K562 (cell line): ENCODE results near the gene LGALS12. TPM values are rescaled to one million over a fixed set of nuclear protein-coding genes. Genes with fewer than 3 reads are reported as not detected.

Experiments used
- ATAC-seq: fragments of 200-7000 bp; cut with Tn5 transposase; 3 replicates; pipeline ENCODE4 v1.9.1; 2020; ENCODE audit warnings: moderate library complexity
- BruUV-seq: library from RNA; stranded (reverse); fragments of 400-500 nt; replicated peaks from 2 replicates; lab custom pipeline; 2021; lab: Mats Ljungman, UMichigan
- CTCF ChIA-PET: fragments of 300-600 bp; formaldehyde crosslinking; extraction: SDS; loops from one replicate; lab custom pipeline; 2021; ENCODE audit warnings: low intra/inter-chr PET ratio; lab: Yijun Ruan, JAX
- POLR2A ChIA-PET: fragments of 300-600, 350-650 bp; sonication (Branson Sonifier 250); formaldehyde crosslinking; extraction: SDS; loops from one replicate; lab custom pipeline; 2021; ENCODE audit warnings: antibody characterized with exemption, inconsistent platforms; lab: Yijun Ruan, JAX
- DNase-seq, 4 experiments: peaks; one replicate each; pipeline versions ENCODE4 v3.0.0 to v3.0.0-alpha.2; 2011 to 2018; ENCODE audit warnings: low spot score in 3 of 4, mixed read lengths in 3 of 4; ENCODE audit errors: extremely low read depth in 1 of 4
- FAIRE-seq: peaks from 2 replicates; lab custom pipeline; 2011; peaks lifted over from hg19 to GRCh38; lab: Jason Lieb, UNC
- H2AFZ ChIP-seq: 2 replicates; pipeline ENCODE4 v1.6.0; 2011; ENCODE audit warnings: low read depth, low read length, control low read depth, inconsistent platforms
- H3K27ac ChIP-seq: fragments of 200-600 bp; 3 replicates; pipeline ENCODE4 v1.8.0; 2011; ENCODE audit warnings: low read depth, mild to moderate bottlenecking, control low read depth, inconsistent platforms, low read length, moderate library complexity, mixed read lengths; ENCODE audit errors: extremely low read depth
- H3K27me3 ChIP-seq, 2 experiments: fragments of 300-600 bp in 1 of 2; 2 replicates in 1 of 2; 3 replicates in 1 of 2; pipeline versions ENCODE4 v1.6.0 to v1.8.0; 2011; ENCODE audit warnings: inconsistent platforms in 2 of 2, low read length in 2 of 2, mild to moderate bottlenecking in 1 of 2, mixed read lengths in 1 of 2, moderate library complexity in 1 of 2; ENCODE audit not compliant: control insufficient read depth in 2 of 2, insufficient read depth in 2 of 2
- H3K36me3 ChIP-seq: fragments of 300-600 bp; 3 replicates; pipeline ENCODE4 v1.8.0; 2011; ENCODE audit warnings: mild to moderate bottlenecking, low read length, inconsistent platforms; ENCODE audit not compliant: control insufficient read depth, insufficient read depth
- H3K4me1 ChIP-seq, 2 experiments: fragments of 200-600 bp in 1 of 2; replicated peaks in 1 of 2; 2 replicates in 1 of 2; 3 replicates in 1 of 2; pipeline versions ENCODE4 v1.5.1 to v1.8.0; 2011; ENCODE audit warnings: inconsistent platforms in 2 of 2, low read length in 2 of 2, mild to moderate bottlenecking in 1 of 2, mixed read lengths in 1 of 2, moderate library complexity in 1 of 2; ENCODE audit not compliant: control insufficient read depth in 2 of 2, insufficient read depth in 2 of 2
- H3K4me2 ChIP-seq: 2 replicates; pipeline ENCODE4 v1.6.1; 2011; ENCODE audit warnings: low read length, control low read depth, inconsistent platforms, mixed read lengths; ENCODE audit not compliant: insufficient read depth
- H3K4me3 ChIP-seq: fragments of 200-600 bp; sonication (generic), shearing (Covaris generic); 2 replicates; pipeline ENCODE4 v1.5.1; 2016; ENCODE audit warnings: control low read depth, inconsistent platforms
- H3K79me2 ChIP-seq: fragments of 200-600 bp; 3 replicates; pipeline ENCODE4 v1.8.0; 2011; ENCODE audit warnings: low read length, inconsistent platforms; ENCODE audit not compliant: control insufficient read depth, insufficient read depth
- H3K9ac ChIP-seq, 2 experiments: 2 replicates each; pipeline versions ENCODE4 v1.6.0 to v1.6.1; 2011; ENCODE audit warnings: low read depth in 2 of 2, low read length in 2 of 2, control low read depth in 1 of 2, inconsistent platforms in 1 of 2, mild to moderate bottlenecking in 1 of 2, mixed read lengths in 1 of 2; ENCODE audit not compliant: insufficient read depth in 1 of 2
- H3K9me1 ChIP-seq: one replicate; pipeline ENCODE4 v1.6.0; 2011; ENCODE audit warnings: inconsistent platforms, mild to moderate bottlenecking, low read length, moderate library complexity; ENCODE audit not compliant: control insufficient read depth, insufficient read depth
- H3K9me3 ChIP-seq: replicated peaks from 2 replicates; pipeline ENCODE4 v1.5.1; 2011; ENCODE audit warnings: low read depth, low read length, inconsistent platforms; ENCODE audit not compliant: control insufficient read depth, insufficient read depth
- H4K20me1 ChIP-seq: replicated peaks from 2 replicates; pipeline ENCODE4 v1.6.1; 2011; ENCODE audit warnings: low read length, inconsistent platforms, mixed read lengths; ENCODE audit not compliant: control insufficient read depth, insufficient read depth
- EP300 ChIP-seq: IDR thresholded peaks from 2 replicates; pipeline ENCODE4 v1.6.1; 2012; ENCODE audit warnings: low read length, improper control_type of control experiment
- ESRRA ChIP-seq: fragments of 450-650 bp; IDR thresholded peaks from 2 replicates; pipeline ENCODE4 v1.6.1; 2014; ENCODE audit warnings: low read depth, mild to moderate bottlenecking, moderate library complexity, borderline replicate concordance
- HLTF ChIP-seq: fragments of 450-650 bp; IDR thresholded peaks from 2 replicates; pipeline ENCODE4 v1.6.1; 2016
- MAFF ChIP-seq: IDR thresholded peaks from 2 replicates; pipeline ENCODE4 v1.6.1; 2012; ENCODE audit warnings: low read length, improper control_type of control experiment
- MYC ChIP-seq, 2 experiments: fragments of 250-450 bp in 1 of 2; sonication (Bioruptor Pico) in 1 of 2; IDR thresholded peaks; 2 replicates each; pipeline versions ENCODE4 v1.5.1 to v1.6.1; 2012 to 2021; ENCODE audit warnings: low read depth in 2 of 2, borderline replicate concordance in 1 of 2, improper control_type of control experiment in 1 of 2, low read length in 1 of 2, mild to moderate bottlenecking in 1 of 2, moderate library complexity in 1 of 2
- TGIF2 ChIP-seq: sonication (generic); formaldehyde crosslinking; IDR thresholded peaks from 2 replicates; pipeline ENCODE4 v1.8.1; 2022; ENCODE audit warnings: mild to moderate bottlenecking, missing genetic modification reagents, moderate library complexity
- TSC22D4 ChIP-seq: fragments of 450-650 bp; IDR thresholded peaks from 2 replicates; pipeline ENCODE4 v1.6.1; 2016; ENCODE audit warnings: missing genetic modification characterization, missing biosample characterization, control low read depth
- USF1 ChIP-seq: sonication (generic); formaldehyde crosslinking; IDR thresholded peaks from 2 replicates; pipeline ENCODE4 v1.9.0; 2022; ENCODE audit warnings: mild to moderate bottlenecking, missing genetic modification reagents
- ZBTB34 ChIP-seq: fragments of 250-450 bp; sonication (Bioruptor Pico); IDR thresholded peaks from 2 replicates; pipeline ENCODE4 v1.8.0; 2021; ENCODE audit warnings: mild to moderate bottlenecking, moderate library complexity
- WGBS: fragments of 100-300 bp; shearing (Covaris generic); methylation state at CpG from one replicate; pipeline ENCODE4 v1.1.6; 2016; ENCODE audit warnings: low coverage, mixed read lengths; ENCODE audit not compliant: insufficient coverage; ENCODE audit errors: missing lambda C conversion rate; 5-methylcytosine and 5-hydroxymethylcytosine counted together
- in situ Hi-C: fragments of 300-500 bp; cut with MboI; formaldehyde crosslinking; loops from 4 replicates; pipeline ENCODE4 v1.15.0; 2018; ENCODE audit warnings: inconsistent platforms, mixed read lengths
- intact Hi-C: fragments of 100-400 bp; cut with micrococcal nuclease; formaldehyde crosslinking; loops from 2 replicates; pipeline ENCODE4 v1.14.2; 2022
- polyA plus RNA-seq, 8 experiments: library from polyadenylated mRNA; depleted of rRNA in 4 of 8; stranded (reverse) in 5 of 8; unstranded in 3 of 8; fragments of >200 nt; fragmentation: Nextera tagmentation in 2 of 8; fragmentation: Illumina TruSeq in 1 of 8; extraction: Ambion mirVana in 2 of 8; extraction: Trizol in 1 of 8; gene quantifications; 2 replicates each; pipeline versions ENCODE4 v1.2.1 to v1.2.3, GENCODE V29; 2011 to 2014; ENCODE audit warnings: inconsistent platforms in 1 of 8, missing spikeins in 1 of 8
- total RNA-seq, 7 experiments: library from RNA; depleted of rRNA in 6 of 7; stranded (reverse); fragments of >200 nt in 6 of 7; fragmentation: Illumina TruSeq in 2 of 7; extraction: Trizol in 2 of 7; gene quantifications; 2 replicates each; pipeline versions ENCODE4 v1.2.1 to v1.2.3, GENCODE V29; 2011 to 2021; ENCODE audit warnings: low replicate concordance in 1 of 7
- TF ChIP-seq, protein P1 (sequence below): sonication (generic); formaldehyde crosslinking; IDR thresholded peaks from 2 replicates; pipeline ENCODE4 v1.4.0; 2020; ENCODE audit warnings: mild to moderate bottlenecking, missing genetic modification reagents
- TF ChIP-seq, protein P2 (sequence below): sonication (generic); formaldehyde crosslinking; IDR thresholded peaks from 2 replicates; pipeline ENCODE4 v1.8.0; 2022; ENCODE audit warnings: missing genetic modification reagents, mild to moderate bottlenecking, borderline replicate concordance

Gene LGALS12
- total and polyA plus RNA-seq, 9 of the 15 experiments (the other 6 are each of a cell fraction or from before 2014, with no cell fraction given) = 0.66 to 8.0 (median 5.0) TPM

GRCh38 chr11:63560506-63561180 is 54.8 kb downstream of the LGALS12 start:
- H3K36me3 ChIP-seq = no peaks in the 10 kb centered on the region
- no peaks in the 10 kb centered on the region for H3K9me1 ChIP-seq
- no peak overlapping the region for H2AFZ ChIP-seq
- DNase-seq (no peak), ATAC-seq (no peak), FAIRE-seq (no peak)
- H4K20me1 ChIP-seq = no peaks in the 10 kb centered on the region
- H3K9me3 ChIP-seq = no peaks in the 10 kb centered on the region
- intact Hi-C loops = no loop called here
- in situ Hi-C loops = no loop called here
- POLR2A ChIA-PET = interaction anchor here (1.1 kb wide), 1 partner anchor 11 kb away, joined by 3 read pairs; no protein-coding TSS in a partner anchor
- H3K79me2 ChIP-seq = no peaks in the 10 kb centered on the region
- WGBS = 47% methylated on average over 7 of the region's 7 CpGs
- no peak overlapping the region for H3K4me2 ChIP-seq
- H3K4me3 ChIP-seq = no peak overlapping the region
- no TSS peak for BruUV-seq
- H3K4me1 ChIP-seq = peaks cover 9 to 29% of the 10 kb centered on the region in 2 experiments; a peak in 4 of 5 replicates
- CTCF ChIA-PET = no interaction called here
- TF ChIP-seq, protein P1, sequence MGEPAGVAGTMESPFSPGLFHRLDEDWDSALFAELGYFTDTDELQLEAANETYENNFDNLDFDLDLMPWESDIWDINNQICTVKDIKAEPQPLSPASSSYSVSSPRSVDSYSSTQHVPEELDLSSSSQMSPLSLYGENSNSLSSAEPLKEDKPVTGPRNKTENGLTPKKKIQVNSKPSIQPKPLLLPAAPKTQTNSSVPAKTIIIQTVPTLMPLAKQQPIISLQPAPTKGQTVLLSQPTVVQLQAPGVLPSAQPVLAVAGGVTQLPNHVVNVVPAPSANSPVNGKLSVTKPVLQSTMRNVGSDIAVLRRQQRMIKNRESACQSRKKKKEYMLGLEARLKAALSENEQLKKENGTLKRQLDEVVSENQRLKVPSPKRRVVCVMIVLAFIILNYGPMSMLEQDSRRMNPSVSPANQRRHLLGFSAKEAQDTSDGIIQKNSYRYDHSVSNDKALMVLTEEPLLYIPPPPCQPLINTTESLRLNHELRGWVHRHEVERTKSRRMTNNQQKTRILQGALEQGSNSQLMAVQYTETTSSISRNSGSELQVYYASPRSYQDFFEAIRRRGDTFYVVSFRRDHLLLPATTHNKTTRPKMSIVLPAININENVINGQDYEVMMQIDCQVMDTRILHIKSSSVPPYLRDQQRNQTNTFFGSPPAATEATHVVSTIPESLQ = no peak
- no peak for TF ChIP-seq TGIF2 (CRISPR knock-in tag)
- no peak for TF ChIP-seq EP300
- no peak for TF ChIP-seq MYC (IDR thresholded peaks at IDR 0.05; ENCODE audit: low read depth, low read length)
- no peak for TF ChIP-seq MYC (CRISPR knock-in tag; IDR thresholded peaks at IDR 0.05; ENCODE audit: borderline replicate concordance, low read depth)
- no peak for TF ChIP-seq ESRRA
- TF ChIP-seq TSC22D4 (tag) = no peak
- no peak for TF ChIP-seq USF1 (CRISPR knock-in tag)
- no peak for TF ChIP-seq HLTF
- TF ChIP-seq ZBTB34 (CRISPR knock-in tag) = no peak
- TF ChIP-seq, protein P2, sequence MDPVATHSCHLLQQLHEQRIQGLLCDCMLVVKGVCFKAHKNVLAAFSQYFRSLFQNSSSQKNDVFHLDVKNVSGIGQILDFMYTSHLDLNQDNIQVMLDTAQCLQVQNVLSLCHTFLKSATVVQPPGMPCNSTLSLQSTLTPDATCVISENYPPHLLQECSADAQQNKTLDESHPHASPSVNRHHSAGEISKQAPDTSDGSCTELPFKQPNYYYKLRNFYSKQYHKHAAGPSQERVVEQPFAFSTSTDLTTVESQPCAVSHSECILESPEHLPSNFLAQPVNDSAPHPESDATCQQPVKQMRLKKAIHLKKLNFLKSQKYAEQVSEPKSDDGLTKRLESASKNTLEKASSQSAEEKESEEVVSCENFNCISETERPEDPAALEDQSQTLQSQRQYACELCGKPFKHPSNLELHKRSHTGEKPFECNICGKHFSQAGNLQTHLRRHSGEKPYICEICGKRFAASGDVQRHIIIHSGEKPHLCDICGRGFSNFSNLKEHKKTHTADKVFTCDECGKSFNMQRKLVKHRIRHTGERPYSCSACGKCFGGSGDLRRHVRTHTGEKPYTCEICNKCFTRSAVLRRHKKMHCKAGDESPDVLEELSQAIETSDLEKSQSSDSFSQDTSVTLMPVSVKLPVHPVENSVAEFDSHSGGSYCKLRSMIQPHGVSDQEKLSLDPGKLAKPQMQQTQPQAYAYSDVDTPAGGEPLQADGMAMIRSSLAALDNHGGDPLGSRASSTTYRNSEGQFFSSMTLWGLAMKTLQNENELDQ (CRISPR knock-in tag) = no peak
- TF ChIP-seq MAFF = no peak
- no peaks in the 10 kb centered on the region for H3K27me3 ChIP-seq
- H3K27ac ChIP-seq = no peak overlapping the region
- no peak overlapping the region for H3K9ac ChIP-seq
